Body of pancreas (tissue), 4 donors: Measurements from ENCODE around the gene ZNF862.

ENCODE experiments used
- CTCF ChIP-seq, 7 experiments: fragments of 450-650 bp in 4 of 7; fragments of 200-600 bp in 3 of 7; sonication (generic) in 3 of 7; IDR thresholded peaks; one replicate each; pipeline ENCODE4 v1.5.1; 2016 to 2019; ENCODE audit warnings: antibody characterized with exemption in 7 of 7
- POLR2A ChIP-seq, 3 donors: fragments of 450-650 bp; IDR thresholded peaks; one replicate each; pipeline ENCODE4 v1.6.1; 2016; ENCODE audit warnings: antibody characterized with exemption in 3 of 3, mild to moderate bottlenecking in 2 of 3

GRCh38 chr7:149833495-149834130 is 4.6 kb upstream of the ZNF862 start:
- TF ChIP-seq CTCF (IDR thresholded peaks at IDR 0.05): no peak
- no peak for TF ChIP-seq POLR2A (IDR thresholded peaks at IDR 0.05)
